ENCODE results near the gene KDM7A.

KDM7A gene

DNA sequence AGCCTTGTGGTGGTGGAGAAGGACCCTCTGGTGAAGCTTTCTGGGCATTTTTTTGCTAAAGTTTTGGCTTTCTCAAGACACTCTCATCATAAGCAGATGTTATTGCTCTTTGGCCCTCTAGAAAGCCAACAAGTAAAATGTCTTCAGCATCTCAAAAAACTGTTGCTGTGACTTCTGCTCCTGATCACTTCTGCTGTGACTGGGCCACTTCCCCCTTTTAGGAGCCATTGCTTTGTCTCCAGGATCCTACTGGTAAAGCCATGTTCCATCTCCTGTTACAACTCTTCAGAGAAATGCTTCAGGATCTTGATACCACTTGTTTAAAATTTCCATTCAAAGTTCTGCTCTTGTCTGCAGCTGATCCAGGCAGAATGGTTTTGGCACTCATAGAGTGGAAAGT lies 125.0 kb downstream of the KDM7A start:
- no peak for DNase-seq

DNA sequence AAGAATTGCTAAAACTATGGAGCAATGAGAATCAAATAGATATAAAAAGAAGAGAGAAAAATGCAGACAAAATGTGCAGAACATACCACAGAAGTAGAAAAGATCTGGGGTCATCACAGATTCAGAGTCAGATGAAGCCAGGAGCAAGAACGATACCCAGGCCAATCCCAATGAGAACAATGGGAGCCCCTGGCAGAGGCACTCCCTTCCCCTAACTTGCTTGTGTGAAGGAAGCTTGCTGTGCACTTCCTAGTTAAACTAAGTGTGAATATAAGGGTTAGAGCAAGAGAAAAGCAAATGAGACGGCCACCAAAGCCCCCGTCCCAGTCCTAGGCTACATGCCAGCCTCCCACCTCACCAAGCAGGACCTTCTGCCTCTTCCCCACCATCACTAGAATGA lies 126.7 kb downstream of the KDM7A start:
- DNase-seq: no peak

DNA sequence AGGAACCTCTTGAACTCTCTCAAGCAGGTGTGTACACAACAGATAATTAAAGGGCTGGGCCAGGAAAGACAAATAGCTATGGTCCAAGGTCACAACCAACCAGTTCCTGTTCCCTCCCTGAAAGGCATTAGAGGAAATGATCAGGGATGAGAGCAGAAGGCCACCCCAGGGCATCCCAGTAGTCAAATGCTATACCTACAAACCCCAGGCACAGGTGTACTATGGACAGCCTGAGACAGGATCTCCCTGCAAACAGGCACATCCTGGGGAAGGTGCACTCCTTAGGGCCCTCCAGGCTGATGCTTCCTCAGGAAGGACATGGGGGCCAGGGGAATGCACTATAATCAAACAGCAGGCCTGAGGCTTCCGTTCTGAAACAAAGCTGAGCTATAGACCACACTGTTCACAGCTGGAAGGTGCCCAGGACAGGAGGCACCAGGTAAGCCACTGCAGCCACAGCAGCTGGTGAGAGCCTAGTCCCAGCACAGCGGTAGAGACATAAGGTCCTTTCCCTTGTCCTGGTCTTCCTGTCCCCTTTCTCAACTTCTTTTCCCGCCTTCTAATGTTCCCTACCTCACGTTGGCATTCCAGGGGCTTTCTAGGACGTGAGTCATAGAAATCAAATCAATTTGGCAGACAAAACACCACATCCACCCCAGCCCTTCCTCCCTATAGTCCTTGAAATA lies 127.3 kb downstream of the KDM7A start:
- no peak for DNase-seq

DNA sequence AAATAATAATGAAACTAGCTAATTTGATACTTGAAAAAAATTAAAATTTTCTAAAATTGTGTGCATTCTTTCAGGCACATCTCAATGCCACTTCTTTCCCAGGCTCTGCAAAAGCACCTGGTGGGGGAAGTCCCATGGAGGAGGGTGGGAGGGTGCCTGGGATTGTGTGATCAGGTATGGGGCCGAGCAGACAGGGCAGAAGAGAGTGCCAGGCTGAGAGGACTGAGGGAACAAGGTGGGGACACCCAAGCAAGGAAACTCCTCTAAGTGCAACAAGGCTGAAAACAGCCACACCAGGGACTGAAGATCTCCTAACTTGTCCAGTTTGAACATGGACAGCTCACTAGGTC lies 127.8 kb downstream of the KDM7A start:
- DNase-seq: no peak

DNA sequence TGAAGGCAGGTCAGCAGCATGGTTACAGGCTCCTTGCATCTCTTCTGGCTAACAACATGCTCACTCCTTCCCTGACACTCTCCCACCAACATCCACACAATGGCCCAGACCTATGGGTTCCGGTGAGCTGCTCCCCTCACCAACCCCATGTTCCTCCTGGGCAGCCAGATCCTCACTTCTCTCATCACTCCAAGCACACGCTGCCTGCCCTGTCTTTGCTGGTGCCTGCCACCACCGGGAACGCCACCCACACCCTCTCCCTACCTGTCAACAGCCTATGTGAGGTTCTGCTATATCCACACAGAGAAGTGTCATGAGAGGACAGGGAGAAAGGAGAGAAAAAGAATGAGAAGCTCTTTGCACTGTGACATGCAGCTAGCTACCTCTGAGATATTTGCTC lies 128.6 kb downstream of the KDM7A start:
- DNase-seq: no peak

DNA sequence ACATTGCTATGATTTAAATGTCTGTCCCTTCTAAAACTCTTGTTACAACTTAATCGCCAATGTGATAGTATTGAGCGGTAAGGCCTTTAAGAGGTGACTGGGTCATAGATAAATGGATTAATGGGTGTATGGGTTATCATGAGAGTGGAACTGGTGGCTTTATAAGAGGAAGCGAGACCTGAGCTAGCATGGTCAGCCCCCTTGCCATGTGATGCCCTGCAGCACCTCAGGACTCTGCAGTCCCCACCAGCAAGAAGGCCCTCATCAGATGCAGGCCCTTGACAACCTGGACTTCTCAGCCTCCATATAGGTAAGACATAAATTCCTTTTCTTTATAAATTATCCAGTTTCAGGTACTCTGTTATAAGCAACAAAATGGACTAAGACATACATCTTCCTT lies 129.6 kb downstream of the KDM7A start:
- DNase-seq: no peak

DNA sequence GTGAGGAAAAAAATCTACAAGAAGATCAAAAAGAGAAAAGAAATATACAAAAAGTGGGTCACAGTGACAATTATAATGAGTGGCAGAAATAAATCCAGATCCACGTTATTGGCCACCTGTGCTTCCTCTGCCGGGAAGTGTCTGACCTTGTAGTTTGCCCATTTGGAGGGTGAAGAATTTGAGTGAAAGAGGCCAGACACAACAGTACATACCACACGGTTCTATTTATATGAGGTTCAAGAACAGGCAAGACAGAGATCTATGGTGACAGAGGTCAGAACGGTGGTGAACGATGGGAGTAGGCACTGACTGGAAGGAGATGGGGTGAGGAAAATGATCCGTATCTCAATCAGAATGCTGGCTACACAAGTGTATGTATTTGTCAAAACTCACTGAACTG lies 131.1 kb downstream of the KDM7A start:
- DNase-seq: no peak

DNA sequence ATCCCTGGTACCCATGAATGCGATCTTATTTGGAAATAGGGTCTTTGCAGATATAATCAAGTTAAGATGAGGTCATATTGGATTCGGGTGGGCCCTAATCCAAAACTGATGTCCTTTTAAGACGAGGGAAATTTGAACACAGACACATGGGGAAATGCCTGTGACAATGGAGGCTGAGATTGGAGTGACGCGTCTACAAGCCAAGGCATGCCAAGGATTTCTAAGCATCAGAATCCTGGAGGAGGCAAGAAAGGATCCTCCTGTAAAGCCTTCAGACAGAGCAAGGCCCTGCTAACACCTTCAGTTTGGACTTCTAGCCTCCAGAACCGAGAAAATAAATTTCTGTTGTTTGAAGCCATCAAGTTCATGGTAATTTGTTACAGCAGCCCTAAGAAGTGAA lies 132.5 kb downstream of the KDM7A start:
- DNase-seq: no peak

DNA sequence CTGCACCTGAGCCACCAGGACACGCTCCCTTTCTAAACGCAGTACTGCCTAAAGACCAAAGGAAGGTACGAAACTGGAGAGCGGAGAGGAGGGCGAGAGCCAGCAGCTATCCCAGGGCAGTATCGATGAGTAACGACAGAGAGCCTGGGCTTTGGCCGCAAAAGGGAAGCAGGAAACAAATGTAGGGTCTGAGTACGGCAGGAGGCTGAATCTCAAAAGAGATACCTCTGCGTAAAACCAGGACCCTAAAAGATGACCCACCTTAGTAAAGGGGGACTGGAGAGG lies 134.5 kb downstream of the KDM7A start:
- DNase-seq: no peak

DNA sequence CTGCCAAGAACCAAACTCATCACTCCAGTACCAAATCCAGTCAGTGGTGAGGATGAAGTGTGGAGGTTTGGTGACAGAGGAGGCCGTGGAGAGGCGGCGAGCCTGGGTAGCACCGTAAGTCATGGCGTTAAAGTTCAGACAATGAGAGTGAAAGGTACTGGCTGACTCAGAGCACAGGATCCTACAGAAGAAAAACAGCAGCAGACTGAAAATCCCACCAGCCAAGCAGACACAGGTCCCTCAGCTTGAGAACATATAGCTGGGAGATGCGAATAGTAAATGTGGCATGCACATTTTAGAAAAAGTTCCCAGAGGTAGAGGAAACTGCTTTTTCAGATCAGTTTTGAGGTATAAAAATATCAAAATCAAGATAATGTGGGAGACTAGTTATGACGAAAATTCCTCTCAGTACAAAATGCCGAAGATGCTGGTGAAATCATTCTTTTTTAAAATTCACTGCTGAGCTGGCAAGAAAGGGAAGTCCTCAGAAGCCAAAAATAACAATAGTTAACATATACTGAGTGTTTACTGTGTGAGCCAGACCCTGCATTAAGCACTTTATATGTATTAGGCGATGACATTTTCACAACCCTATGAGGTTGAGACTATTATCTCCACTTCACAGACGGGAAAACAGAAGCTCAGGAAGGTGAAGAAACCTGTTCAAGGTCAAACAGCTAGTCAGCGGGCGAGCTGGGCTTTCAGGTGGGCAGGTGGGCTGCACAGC lies 135.0 kb downstream of the KDM7A start:
- no peak for DNase-seq

DNA sequence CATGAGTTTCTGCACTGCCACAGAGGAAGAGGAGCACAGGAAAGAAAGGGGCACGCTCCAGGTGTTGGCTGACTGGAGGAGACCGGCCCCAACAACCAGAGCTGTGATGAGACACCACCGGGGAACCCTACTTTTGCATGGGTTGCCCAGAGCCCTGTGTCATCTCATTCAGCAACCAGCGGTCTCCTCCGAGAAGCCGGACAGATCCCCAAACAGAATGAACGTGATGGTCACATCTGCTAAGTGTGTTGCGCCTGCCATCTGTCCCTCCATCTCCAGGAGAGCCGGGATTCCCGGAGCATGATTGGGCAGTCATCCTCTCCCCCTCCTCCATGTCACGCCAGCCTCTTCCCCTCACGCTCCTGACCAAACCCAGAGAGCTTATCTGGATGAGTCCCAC lies 136.9 kb downstream of the KDM7A start:
- no peak for DNase-seq

DNA sequence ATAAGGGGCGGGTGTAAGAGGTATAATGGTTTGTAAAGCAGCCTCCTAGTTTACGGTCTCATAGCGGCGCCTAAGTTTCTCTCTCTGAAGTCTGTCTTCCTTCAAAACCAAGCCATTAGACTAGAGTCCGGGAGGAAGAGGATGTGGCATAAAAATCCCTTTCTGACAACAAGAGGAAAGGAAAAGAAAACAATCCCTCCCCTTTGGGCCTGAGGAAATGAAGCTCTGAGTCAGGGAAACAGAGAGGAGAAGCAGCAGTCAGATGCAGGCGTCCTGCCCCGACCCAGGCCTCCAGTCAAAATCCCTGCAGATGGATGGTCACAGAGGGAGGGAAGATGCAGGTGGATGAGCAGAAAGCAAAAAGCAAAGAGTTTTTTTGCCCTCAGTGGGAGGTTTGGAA lies 137.7 kb downstream of the KDM7A start:
- no peak for DNase-seq

DNA sequence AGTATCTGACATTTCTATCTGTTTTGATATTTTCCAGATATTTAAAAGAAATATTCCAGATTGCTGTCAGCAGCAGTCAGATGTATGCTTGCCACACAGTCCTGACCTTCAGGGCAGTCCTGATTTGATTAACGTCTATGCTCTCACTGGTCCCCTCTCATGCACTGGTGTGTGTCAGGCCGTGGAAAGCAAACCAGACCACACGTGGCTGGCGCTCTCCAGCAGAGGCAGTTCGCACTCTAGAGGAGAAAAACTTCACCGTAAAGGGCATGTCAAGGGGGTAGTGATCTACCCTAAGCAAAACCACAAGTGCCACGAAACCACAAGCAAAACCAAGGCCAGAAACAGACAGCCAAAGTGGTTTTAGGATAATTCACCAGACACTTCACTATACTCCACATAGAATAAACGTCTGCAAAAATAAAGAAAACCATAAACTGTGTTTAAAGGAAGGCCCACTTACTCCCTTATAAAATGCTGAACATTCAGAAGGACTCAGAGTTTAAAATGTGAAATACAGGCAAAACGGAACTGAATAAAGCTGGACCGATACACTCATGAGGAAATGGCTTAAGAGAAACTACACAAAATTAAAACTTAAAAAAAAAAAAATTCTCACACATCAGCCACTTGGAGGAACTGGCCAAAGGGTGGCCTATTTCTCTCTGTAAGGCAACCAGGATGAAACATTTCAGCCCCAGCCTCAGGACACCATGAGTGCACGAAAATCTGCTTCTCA lies 140.4 kb downstream of the KDM7A start:
- no peak for DNase-seq

DNA sequence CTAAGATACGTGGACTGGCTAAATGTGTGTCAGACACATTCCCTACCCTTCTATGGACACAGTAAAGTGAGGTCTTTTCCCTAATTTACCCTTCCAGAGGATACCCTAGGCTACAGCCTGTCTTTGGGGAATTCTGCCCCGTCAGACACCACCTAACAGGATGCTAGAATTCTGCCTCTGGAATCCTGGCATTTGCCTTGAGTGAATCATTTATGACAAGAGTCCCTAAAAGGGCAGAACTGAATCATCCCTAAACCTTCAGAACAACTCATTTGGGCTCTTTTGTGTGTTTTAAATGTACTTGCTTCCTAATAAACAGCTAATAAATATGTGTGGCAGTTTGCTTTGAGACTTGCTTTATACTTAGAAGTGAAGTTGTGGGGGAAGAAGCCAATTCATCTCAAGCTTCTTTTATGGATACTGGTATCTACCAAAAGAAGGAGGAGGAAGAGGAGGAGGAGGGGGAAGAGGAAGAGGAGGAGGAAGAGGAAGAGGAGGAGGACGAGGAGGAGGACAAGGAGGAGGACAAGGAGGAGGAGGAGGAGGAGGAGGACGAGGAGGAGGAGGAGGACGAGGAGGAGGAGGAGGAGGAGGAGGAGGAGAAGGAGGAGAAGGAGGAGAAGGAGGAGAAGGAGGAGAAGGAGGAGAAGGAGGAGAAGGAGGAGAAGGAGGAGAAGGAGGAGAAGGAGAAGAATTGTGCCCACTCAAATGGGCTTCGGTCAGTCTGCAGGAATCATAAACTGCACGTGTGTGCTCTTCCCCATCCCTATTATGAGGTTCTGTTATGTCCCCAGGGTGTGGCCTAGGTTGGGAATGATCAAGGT lies 141.2 kb downstream of the KDM7A start:
- no peak for DNase-seq

All from activated effector memory CD4-positive, alpha-beta T cell treated with anti-CD3 and anti-CD28 coated beads, Interleukin-2, amount 50 U/mL, for 16 hours (primary cell).